Measurements from ENCODE around the gene CCDC13. TPM values are rescaled to one million over a fixed set of nuclear protein-coding genes. Genes with fewer than 3 reads are reported as not detected.

Gene CCDC13
- total and polyA plus RNA-seq, 10 of the 15 experiments (the other 5 are each of a cell fraction or from before 2014, with no cell fraction given) = 0.13 to 0.81 (median 0.30) TPM; not detected in 4

DNA sequence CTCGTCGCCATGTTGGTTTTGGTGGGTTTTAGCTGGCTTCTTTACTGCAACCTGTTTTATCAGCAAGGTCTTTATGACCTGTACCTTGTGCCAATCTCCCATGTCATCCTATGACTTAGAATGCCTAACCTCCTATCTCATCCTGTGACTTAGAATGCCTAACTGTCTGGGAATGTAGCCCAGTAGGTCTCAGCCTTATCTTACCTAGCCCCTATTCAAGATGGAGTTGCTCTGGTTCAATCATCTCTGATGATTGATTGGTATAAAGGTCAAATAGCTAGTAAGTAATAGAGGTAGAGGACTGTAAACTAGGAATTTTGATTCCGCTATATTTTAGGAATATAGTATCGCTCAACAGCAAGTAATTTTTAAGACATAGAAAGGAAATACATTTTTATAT, 34.9 kb upstream of the CCDC13 start:
- POLR2A ChIA-PET = no interaction called here
- intact Hi-C loops (cut with micrococcal nuclease; ENCODE audit: unreplicated experiment) = no loop called here

More for the DNA sequence above, 34.9 kb upstream of the CCDC13 start:
- H4K20me1 ChIP-seq (ENCODE audit: control insufficient read depth, insufficient read depth) = no peaks in the 10 kb centered on the region
- H3K27ac ChIP-seq (ENCODE audit: control insufficient read depth, insufficient read depth) = no peak overlapping the region
- TF ChIP-seq EGR1 (IDR thresholded peaks at IDR 0.05; ENCODE audit: borderline replicate concordance in 1 of 2, low read depth in 2 of 2, low read length in 2 of 2) = no peak
- no peak for TF ChIP-seq EZH2 (IDR thresholded peaks at IDR 0.05; ENCODE audit: borderline replicate concordance, control insufficient read depth, low read depth, low read length)
- no peak for TF ChIP-seq IKZF2 (IDR thresholded peaks at IDR 0.05)
- TF ChIP-seq MXI1 (IDR thresholded peaks at IDR 0.05; ENCODE audit: low read depth, low read length) = no peak
- no peak for TF ChIP-seq ZNF384 (IDR thresholded peaks at IDR 0.05; ENCODE audit: borderline replicate concordance, low read depth, low read length)
- TF ChIP-seq SP1 (IDR thresholded peaks at IDR 0.05; ENCODE audit: low read depth, low read length) = no peak
- TF ChIP-seq SPI1 (IDR thresholded peaks at IDR 0.05; ENCODE audit: borderline replicate concordance, insufficient read depth, low read depth, low read length) = no peak
- TF ChIP-seq E4F1 (IDR thresholded peaks at IDR 0.05; ENCODE audit: borderline replicate concordance, partially characterized antibody) = no peak
- TF ChIP-seq MYB (IDR thresholded peaks at IDR 0.05; ENCODE audit: borderline replicate concordance, low read depth, low read length) = no peak
- TF ChIP-seq RFX5 (IDR thresholded peaks at IDR 0.05; ENCODE audit: low read depth, low read length) = no peak
- no peak for TF ChIP-seq PML (IDR thresholded peaks at IDR 0.05; ENCODE audit: low read length)
- TF ChIP-seq MEF2A (IDR thresholded peaks at IDR 0.05; ENCODE audit: insufficient read depth, low read depth, low read length) = no peak
- no peak overlapping the region for H3K4me2 ChIP-seq (ENCODE audit: control insufficient read depth, insufficient read depth)
- no peaks in the 10 kb centered on the region for H3K27me3 ChIP-seq (replicated peaks in 1 of 2; ENCODE audit: control insufficient read depth in 2 of 2, insufficient read depth in 2 of 2, low read length in 1 of 2)
- ChIA-PET CTCF (interaction anchor here (1.2 to 2.3 kb wide), 3 partner anchors 28 to 73 kb away, joined by 3 to 9 read pairs (median 9); no protein-coding TSS in a partner anchor), SMC1A (ENCODE audit: uncharacterized antibody, unreplicated experiment) (interaction anchor here (0.7 to 2.0 kb wide), 4 partner anchors 11 to 309 kb away, joined by 3 to 7 read pairs (median 4); no protein-coding TSS in a partner anchor), RAD21 (ENCODE audit: unreplicated experiment) (no interaction called here)
- H3K4me1 ChIP-seq (ENCODE audit: control insufficient read depth, insufficient read depth, low read length) = no peaks in the 10 kb centered on the region
- ATAC-seq (no peak), DNase-seq (ENCODE audit: low read depth, low spot score) (no peak), FAIRE-seq (no peak)
- no peak overlapping the region for H2AFZ ChIP-seq (ENCODE audit: control insufficient read depth, low read depth, low read length)
- no peaks in the 10 kb centered on the region for H3K36me3 ChIP-seq (ENCODE audit: control insufficient read depth in 2 of 2, insufficient read depth in 2 of 2, low read length in 1 of 2)
- no TSS peak for BruUV-seq (replicated peaks)
- in situ Hi-C loops (cut with MboI) = no loop called here
- WGBS (ENCODE audit: insufficient coverage, insufficient replicate concordance, low lambda C conversion rate, missing lambda C conversion rate) = 50% methylated on average over 4 of the region's 4 CpGs
- H3K9ac ChIP-seq (ENCODE audit: control insufficient read depth, insufficient read depth, low read length) = no peak overlapping the region
- H3K4me3 ChIP-seq = no peak overlapping the region
- H3K79me2 ChIP-seq (ENCODE audit: control insufficient read depth, insufficient read depth, low read length) = peaks cover 12% of the 10 kb centered on the region
- H3K9me3 ChIP-seq (replicated peaks; ENCODE audit: control insufficient read depth, insufficient read depth, low read length) = no peaks in the 10 kb centered on the region

Measured in GM12878 (cell line).